Fibroblast of villous mesenchyme (primary cell): ENCODE measurements around the gene CMTR1. TPM values are rescaled to one million over a fixed set of nuclear protein-coding genes. Genes with fewer than 3 reads are reported as not detected.
A peak's percentile ranks its signal among the peaks of the same experiment; 100 is the strongest.

Experiments used
- DNase-seq: peaks from one replicate; pipeline ENCODE4 v3.0.0-alpha.2; 2010; ENCODE audit warnings: low read depth
- H3K4me3 ChIP-seq: 2 replicates; pipeline ENCODE4 v1.5.1; 2011; ENCODE audit warnings: low read depth, mild to moderate bottlenecking, low read length
- total RNA-seq: library from RNA; depleted of rRNA; stranded (reverse); fragments of >200 nt; gene quantifications from 2 replicates; pipeline ENCODE4 v1.2.3, GENCODE V29; 2012
- TF ChIP-seq, protein P1 (sequence below): IDR thresholded peaks from 2 replicates; pipeline ENCODE4 v1.5.1; 2012; ENCODE audit warnings: low read depth, mild to moderate bottlenecking, low read length; ENCODE audit not compliant: insufficient read depth

The CMTR1 gene
- total RNA-seq, 1 donor, result 49.7 TPM

DNA sequence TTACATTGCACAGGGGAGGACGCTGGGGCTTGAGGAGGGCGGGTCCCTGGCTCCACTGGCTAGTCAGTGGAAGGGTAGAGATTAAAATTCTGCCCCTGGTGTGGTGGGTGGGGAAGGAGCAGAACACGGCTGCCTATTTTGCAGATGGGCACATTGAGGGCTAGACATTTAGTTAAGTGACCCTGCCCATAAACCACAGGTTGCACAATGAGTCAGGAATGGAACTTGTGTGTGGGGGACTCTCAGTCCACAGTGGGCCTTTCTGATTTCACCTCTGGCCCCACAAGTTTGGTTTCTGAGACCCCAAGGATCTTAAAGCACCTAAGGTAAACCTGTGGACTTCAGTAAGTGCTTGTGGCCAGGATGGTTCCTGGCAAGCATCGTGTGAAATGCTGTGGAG is 88.7 kb downstream of the CMTR1 start:
- H3K4me3 ChIP-seq, result no peak overlapping the region
- no peak for DNase-seq
- TF ChIP-seq, protein P1, sequence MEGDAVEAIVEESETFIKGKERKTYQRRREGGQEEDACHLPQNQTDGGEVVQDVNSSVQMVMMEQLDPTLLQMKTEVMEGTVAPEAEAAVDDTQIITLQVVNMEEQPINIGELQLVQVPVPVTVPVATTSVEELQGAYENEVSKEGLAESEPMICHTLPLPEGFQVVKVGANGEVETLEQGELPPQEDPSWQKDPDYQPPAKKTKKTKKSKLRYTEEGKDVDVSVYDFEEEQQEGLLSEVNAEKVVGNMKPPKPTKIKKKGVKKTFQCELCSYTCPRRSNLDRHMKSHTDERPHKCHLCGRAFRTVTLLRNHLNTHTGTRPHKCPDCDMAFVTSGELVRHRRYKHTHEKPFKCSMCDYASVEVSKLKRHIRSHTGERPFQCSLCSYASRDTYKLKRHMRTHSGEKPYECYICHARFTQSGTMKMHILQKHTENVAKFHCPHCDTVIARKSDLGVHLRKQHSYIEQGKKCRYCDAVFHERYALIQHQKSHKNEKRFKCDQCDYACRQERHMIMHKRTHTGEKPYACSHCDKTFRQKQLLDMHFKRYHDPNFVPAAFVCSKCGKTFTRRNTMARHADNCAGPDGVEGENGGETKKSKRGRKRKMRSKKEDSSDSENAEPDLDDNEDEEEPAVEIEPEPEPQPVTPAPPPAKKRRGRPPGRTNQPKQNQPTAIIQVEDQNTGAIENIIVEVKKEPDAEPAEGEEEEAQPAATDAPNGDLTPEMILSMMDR, result no peak

DNA sequence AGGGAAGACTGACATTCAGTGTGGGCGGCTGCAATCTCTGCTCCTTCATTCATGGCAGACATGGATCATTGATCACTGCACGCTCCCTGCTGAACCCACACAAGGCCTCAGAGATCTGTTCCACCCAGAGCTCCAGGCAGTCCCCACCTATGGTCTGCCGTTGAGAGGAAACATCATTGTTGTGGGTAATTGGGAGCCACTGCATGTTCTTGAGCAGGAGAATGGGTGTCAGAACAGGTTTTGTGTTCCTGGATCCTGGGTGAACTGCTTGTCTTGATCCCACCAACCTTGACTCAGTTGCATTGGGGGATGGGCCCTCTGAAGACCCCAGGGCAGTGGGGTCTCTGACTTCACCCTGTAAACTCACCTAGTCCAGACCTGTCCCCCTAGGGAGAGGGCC is 89.8 kb downstream of the CMTR1 start:
- H3K4me3 ChIP-seq, result no peak overlapping the region
- DNase-seq, result no peak
- TF ChIP-seq, protein P1, result no peak

DNA sequence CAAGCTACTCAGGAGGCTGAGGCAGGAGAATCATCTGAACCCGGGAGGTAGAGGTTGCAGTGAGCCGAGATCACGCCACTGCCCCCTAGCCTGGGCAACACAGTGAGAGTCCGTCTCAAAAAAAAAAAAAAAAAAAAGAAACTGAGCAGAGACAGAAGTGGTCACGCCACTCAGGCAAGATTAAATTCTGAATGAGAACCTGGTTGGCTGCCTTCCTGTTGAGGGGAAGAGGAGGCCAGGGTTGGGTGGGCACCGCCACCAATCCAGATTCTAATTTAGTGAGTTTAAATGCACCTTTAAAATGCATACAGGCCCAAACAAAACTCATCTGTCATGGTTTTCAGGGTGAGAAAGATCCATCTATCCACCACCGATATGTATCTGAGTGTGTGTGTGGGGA is 90.4 kb downstream of the CMTR1 start:
- TF ChIP-seq, protein P1, result no peak
- no peak for DNase-seq
- no peak overlapping the region for H3K4me3 ChIP-seq

DNA sequence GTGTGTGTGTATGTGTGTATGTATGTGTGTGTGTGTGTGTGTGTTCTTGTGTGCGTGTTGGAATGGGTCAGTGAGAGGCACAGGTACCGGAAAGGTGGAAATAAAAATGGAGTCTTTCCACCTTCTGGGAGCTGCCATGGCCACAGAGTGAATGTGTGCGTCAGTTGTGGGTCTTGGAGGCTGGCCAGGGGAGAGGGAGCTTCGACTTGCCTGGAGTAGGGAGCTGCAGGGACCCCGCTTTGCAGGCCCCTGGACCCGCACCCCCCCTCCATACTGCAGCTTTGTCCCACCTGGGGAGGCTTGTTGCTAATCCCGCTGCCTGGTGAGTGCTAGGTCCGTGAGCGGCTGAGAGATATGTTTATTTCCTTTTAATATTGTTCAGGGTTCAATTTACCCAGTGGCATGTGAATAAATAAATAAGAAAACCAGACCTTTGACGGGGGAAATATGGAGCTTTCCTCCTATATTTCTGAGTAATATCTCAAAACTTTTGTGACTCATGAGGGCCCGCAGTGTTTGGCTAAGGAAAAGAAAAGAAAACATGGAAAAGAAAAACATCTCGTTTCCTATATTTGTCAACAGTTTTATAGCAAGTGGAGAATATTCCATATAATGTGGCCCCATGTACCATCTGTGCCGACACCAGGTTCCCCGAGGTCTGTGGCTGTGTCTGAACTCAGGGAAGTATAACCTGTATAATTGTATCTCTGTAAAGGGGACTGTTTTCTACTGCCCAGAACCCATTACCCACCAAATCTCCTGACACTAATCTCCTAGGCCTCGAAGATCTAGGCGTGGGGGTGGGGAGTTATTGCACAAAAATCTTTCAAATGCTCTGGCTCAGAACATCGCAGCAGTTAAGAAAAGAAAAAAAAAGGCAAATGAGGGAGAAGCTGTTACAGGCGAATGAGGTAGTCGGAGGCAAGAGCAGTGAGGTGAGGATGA is 91.3 kb downstream of the CMTR1 start:
- no peak for DNase-seq
- TF ChIP-seq, protein P1, result no peak
- H3K4me3 ChIP-seq, result no peak overlapping the region

DNA sequence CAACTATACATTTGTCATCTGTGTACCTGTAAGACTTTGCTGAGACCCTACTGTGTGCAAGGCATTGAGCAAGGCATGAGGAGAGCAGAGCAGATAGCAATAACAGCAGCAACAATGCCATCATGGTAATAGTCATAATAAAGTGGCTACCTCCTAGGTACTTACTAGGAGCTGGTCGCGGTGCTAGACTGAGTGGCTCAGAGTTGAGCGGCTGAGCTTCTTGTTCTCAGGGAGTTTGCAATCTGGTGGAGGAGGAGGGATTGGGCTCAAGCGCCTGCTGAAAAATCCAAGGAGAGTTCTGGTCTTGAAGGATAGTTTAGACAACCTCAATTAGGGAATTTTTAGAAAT is 91.9 kb downstream of the CMTR1 start:
- TF ChIP-seq, protein P1, result no peak
- no peak overlapping the region for H3K4me3 ChIP-seq
- no peak for DNase-seq

DNA sequence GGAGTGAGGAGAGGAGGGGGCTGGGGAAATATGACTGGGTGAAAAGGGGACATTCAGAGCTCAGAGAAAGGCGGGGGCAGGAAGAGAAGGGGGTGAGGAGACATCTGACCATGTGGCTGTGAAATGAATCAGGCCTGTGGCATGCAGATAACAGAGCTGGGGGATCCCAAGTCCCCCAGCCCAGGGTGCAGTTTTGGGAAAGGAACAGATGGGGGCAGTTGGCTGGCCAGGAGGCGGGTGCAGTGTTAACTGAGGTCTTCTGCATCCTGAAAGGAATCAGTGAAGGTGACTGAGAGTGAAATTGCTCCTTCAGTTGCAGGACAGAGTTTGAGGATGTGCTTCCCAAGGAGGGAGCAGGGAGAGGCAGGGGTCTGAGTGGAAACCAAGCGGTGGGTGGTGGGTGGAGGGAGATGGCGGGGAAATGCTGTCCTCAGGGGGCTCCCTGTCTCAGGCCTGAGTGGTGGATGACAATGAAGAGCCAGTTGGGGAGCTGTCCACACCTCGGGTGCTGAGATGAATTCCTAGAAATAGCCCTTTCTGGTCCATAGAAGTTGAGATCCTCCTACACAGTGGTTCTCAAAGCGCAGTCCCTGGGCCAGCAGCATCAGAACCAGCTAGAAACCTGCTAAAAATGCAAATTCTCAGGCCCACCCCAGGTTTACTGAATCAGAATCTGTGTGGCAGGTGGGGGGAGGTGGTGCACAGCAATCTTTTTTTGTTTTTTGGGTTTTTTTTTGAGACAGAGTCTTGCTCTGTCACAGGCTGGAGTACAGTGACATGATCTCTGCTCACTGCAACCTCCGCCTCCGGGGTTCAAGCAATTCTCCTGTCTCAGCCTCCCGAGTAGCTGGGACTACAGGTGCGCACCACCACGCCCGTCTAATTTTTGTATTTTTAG is 92.7 kb downstream of the CMTR1 start:
- peak; percentile 31 for DNase-seq
- H3K4me3 ChIP-seq, result no peak overlapping the region
- TF ChIP-seq, protein P1, result no peak
